ENCODE data around the gene ASPHD2. TPM values are rescaled to one million over a fixed set of nuclear protein-coding genes. Genes with fewer than 3 reads are reported as not detected.

Gene ASPHD2
- total RNA-seq, 1 experiment from 2014 or later: not detected

GRCh38 chr22:26409719-26410335 is 19.2 kb upstream of the ASPHD2 start:
- ChIA-PET CTCF (no interaction called here), POLR2A (no interaction called here)
- H3K27ac Mint-ChIP-seq (ENCODE audit: unreplicated experiment): no peak overlapping the region
- H3K36me3 Mint-ChIP-seq (ENCODE audit: insufficient read depth, unreplicated experiment): no peaks in the 10 kb centered on the region
- H3K9me3 Mint-ChIP-seq (ENCODE audit: unreplicated experiment): no peaks in the 10 kb centered on the region
- BruUV-seq (replicated peaks): no TSS peak
- no peaks in the 10 kb centered on the region for H3K27me3 Mint-ChIP-seq (ENCODE audit: insufficient read depth, unreplicated experiment)
- TF ChIP-seq, protein P1, sequence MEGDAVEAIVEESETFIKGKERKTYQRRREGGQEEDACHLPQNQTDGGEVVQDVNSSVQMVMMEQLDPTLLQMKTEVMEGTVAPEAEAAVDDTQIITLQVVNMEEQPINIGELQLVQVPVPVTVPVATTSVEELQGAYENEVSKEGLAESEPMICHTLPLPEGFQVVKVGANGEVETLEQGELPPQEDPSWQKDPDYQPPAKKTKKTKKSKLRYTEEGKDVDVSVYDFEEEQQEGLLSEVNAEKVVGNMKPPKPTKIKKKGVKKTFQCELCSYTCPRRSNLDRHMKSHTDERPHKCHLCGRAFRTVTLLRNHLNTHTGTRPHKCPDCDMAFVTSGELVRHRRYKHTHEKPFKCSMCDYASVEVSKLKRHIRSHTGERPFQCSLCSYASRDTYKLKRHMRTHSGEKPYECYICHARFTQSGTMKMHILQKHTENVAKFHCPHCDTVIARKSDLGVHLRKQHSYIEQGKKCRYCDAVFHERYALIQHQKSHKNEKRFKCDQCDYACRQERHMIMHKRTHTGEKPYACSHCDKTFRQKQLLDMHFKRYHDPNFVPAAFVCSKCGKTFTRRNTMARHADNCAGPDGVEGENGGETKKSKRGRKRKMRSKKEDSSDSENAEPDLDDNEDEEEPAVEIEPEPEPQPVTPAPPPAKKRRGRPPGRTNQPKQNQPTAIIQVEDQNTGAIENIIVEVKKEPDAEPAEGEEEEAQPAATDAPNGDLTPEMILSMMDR (IDR thresholded peaks at IDR 0.05; ENCODE audit: insufficient read depth in 1 of 2, low read depth in 1 of 2, low read length in 1 of 2, severe bottlenecking in 1 of 2, unreplicated experiment in 1 of 2): no peak
- H3K4me1 Mint-ChIP-seq (ENCODE audit: low read depth, unreplicated experiment): no peaks in the 10 kb centered on the region
- intact Hi-C loops (cut with micrococcal nuclease; ENCODE audit: unreplicated experiment): no loop called here
- Histone ChIP-seq H3K36me3 (ENCODE audit: control insufficient read depth, insufficient read depth, low read length) (no peaks in the 10 kb centered on the region), H3K4me1 (no peaks in the 10 kb centered on the region), H3K4me3 (ENCODE audit: low read depth, low read length) (no peak overlapping the region), H3K27me3 (replicated peaks; ENCODE audit: control insufficient read depth, insufficient read depth, low read length) (no peaks in the 10 kb centered on the region; the same call in 1 of the 2 replicates), H3K9me3 (no peaks in the 10 kb centered on the region)
- H3K4me3 Mint-ChIP-seq (ENCODE audit: unreplicated experiment): no peak overlapping the region
- no peak for DNase-seq

DNA sequence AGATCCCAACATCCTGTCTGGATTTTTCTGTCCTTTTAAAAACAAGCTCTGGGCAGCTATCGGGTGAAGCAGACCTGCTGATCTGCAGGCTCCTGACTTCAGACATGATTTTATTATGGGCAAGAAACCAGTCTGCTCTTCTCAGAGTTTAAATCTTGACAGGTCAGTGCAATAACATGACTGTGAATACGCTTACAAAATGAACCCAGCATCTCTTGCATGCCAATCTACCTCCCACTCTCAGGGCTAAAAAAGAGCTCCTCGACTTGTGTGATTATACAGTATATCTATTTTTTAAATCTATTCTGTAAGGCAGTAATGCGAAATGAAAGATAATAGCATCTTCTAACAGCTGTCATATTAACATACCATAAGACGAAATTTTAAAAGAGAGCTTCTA is 18.7 kb upstream of the ASPHD2 start:
- no peak overlapping the region for H3K4me3 Mint-ChIP-seq (ENCODE audit: unreplicated experiment)
- H3K36me3 ChIP-seq (ENCODE audit: control insufficient read depth, insufficient read depth, low read length): no peaks in the 10 kb centered on the region
- no peak overlapping the region for H3K4me3 ChIP-seq (ENCODE audit: low read depth, low read length)
- H3K27me3 Mint-ChIP-seq (ENCODE audit: insufficient read depth, unreplicated experiment): no peaks in the 10 kb centered on the region
- TF ChIP-seq, protein P1 (IDR thresholded peaks at IDR 0.05; ENCODE audit: insufficient read depth in 1 of 2, low read depth in 1 of 2, low read length in 1 of 2, severe bottlenecking in 1 of 2, unreplicated experiment in 1 of 2): no peak
- no peaks in the 10 kb centered on the region; the same call in 1 of the 2 replicates for H3K27me3 ChIP-seq (replicated peaks; ENCODE audit: control insufficient read depth, insufficient read depth, low read length)
- H3K27ac Mint-ChIP-seq (ENCODE audit: unreplicated experiment): no peak overlapping the region
- DNase-seq: no peak
- POLR2A ChIA-PET: no interaction called here
- CTCF ChIA-PET: interaction anchor here (1.0 kb wide), 1 partner anchor 51 kb away, joined by 3 read pairs; no protein-coding TSS in a partner anchor
- no peaks in the 10 kb centered on the region for H3K36me3 Mint-ChIP-seq (ENCODE audit: insufficient read depth, unreplicated experiment)
- H3K9me3 ChIP-seq: no peaks in the 10 kb centered on the region
- no peaks in the 10 kb centered on the region for H3K4me1 ChIP-seq
- H3K9me3 Mint-ChIP-seq (ENCODE audit: unreplicated experiment): no peaks in the 10 kb centered on the region
- no peaks in the 10 kb centered on the region for H3K4me1 Mint-ChIP-seq (ENCODE audit: low read depth, unreplicated experiment)
- BruUV-seq (replicated peaks): no TSS peak
- intact Hi-C loops (cut with micrococcal nuclease; ENCODE audit: unreplicated experiment): no loop called here

- Mint-ChIP-seq H3K4me1 (ENCODE audit: low read depth, unreplicated experiment) (no peaks in the 10 kb centered on the region), H3K36me3 (ENCODE audit: insufficient read depth, unreplicated experiment) (no peaks in the 10 kb centered on the region), H3K4me3 (ENCODE audit: unreplicated experiment) (no peak overlapping the region), H3K9me3 (ENCODE audit: unreplicated experiment) (no peaks in the 10 kb centered on the region), H3K27me3 (ENCODE audit: insufficient read depth, unreplicated experiment) (peaks cover 4% of the 10 kb centered on the region), H3K27ac (ENCODE audit: unreplicated experiment) (no peak overlapping the region)
- Histone ChIP-seq H3K4me1 (0 out of 2 replicates have a peak, but pooled peaks cover 4% of the 10 kb centered on the region), H3K36me3 (ENCODE audit: control insufficient read depth, insufficient read depth, low read length) (no peaks in the 10 kb centered on the region), H3K4me3 (ENCODE audit: low read depth, low read length) (no peak overlapping the region), H3K9me3 (no peaks in the 10 kb centered on the region), H3K27me3 (replicated peaks; ENCODE audit: control insufficient read depth, insufficient read depth, low read length) (no peaks in the 10 kb centered on the region; the same call in 1 of the 2 replicates)
- TF ChIP-seq, protein P1 (IDR thresholded peaks at IDR 0.05; ENCODE audit: insufficient read depth in 1 of 2, low read depth in 1 of 2, low read length in 1 of 2, severe bottlenecking in 1 of 2, unreplicated experiment in 1 of 2): no peak
- intact Hi-C loops (cut with micrococcal nuclease; ENCODE audit: unreplicated experiment): no loop called here
- no peak for DNase-seq
- CTCF ChIA-PET: no interaction called here
- POLR2A ChIA-PET: no interaction called here
- BruUV-seq (replicated peaks): no TSS peak
Measured at GRCh38 chr22:26414347-26414746, 14.7 kb upstream of the ASPHD2 start.

Measured in Caco-2 (cell line).